ENCODE data around the gene SDK1.

GRCh38 chr7:4085937-4086691 lies 785.1 kb downstream of the SDK1 start:
- TF ChIP-seq EZH2phosphoT487 (IDR thresholded peaks at IDR 0.05; ENCODE audit: insufficient read depth, low read depth), result no peak
- TF ChIP-seq EZH2 (IDR thresholded peaks at IDR 0.05; ENCODE audit: insufficient read depth, poor library complexity, severe bottlenecking), result no peak

Data from GM23248 (cell line).